Suppressor macrophage treated with lipopolysaccharide for 1 hour (primary cell): ENCODE results near the gene RPL22L1.
"Not testable (repeated sequence)": the region's sequence is repeated elsewhere in the genome, so short reads cannot be mapped to it uniquely, and the experiment has no call there.

Experiments
- DNase-seq, 3 donors: peaks; one replicate each; pipeline ENCODE4 v3.0.0-alpha.2; 2020 to 2022

Gene RPL22L1

GRCh38 chr3:170826047-170826446 is 43.9 kb downstream of the RPL22L1 start:
- no peak for DNase-seq

- DNase-seq, result not testable (repeated sequence)
These were observed 46.4 kb downstream of the RPL22L1 start for GRCh38 chr3:170823562-170823961.

- DNase-seq, result not testable (repeated sequence)
These were observed 51.7 kb downstream of the RPL22L1 start for GRCh38 chr3:170818325-170818724.

GRCh38 chr3:170817471-170817870 is 52.5 kb downstream of the RPL22L1 start:
- not testable (repeated sequence) for DNase-seq

- DNase-seq, result no peak
These were observed 53.2 kb downstream of the RPL22L1 start for GRCh38 chr3:170816841-170817240.

- DNase-seq, result no peak
These were observed 53.7 kb downstream of the RPL22L1 start for GRCh38 chr3:170816341-170816740.

- DNase-seq, result no peak
These were observed 54.1 kb downstream of the RPL22L1 start for GRCh38 chr3:170815936-170816335.

GRCh38 chr3:170815340-170815739 is 54.7 kb downstream of the RPL22L1 start:
- DNase-seq, result no peak
